Endodermal cell (in vitro differentiated cells): ENCODE data around the gene IL1RAP. TPM values are rescaled to one million over a fixed set of nuclear protein-coding genes. Genes with fewer than 3 reads are reported as not detected.

Experiments
- DNase-seq: peaks from one replicate; pipeline ENCODE4 v3.0.0-alpha.2; 2017
- H3K27ac ChIP-seq: 2 replicates; pipeline ENCODE4 v1.5.1; 2013; ENCODE audit warnings: mild to moderate bottlenecking, low read depth, low read length, moderate library complexity
- H3K27me3 ChIP-seq: 2 replicates; pipeline ENCODE4 v1.6.1; 2013; ENCODE audit warnings: mild to moderate bottlenecking, low read length, moderate library complexity; ENCODE audit not compliant: insufficient read depth, control insufficient read depth, poor library complexity, severe bottlenecking
- H3K36me3 ChIP-seq: 2 replicates; pipeline ENCODE4 v1.7.0; 2013; ENCODE audit warnings: mild to moderate bottlenecking, low read length, moderate library complexity; ENCODE audit not compliant: control insufficient read depth, insufficient read depth
- H3K4me1 ChIP-seq: one replicate; pipeline ENCODE4 v1.7.0; 2013; ENCODE audit warnings: low read length; ENCODE audit not compliant: control insufficient read depth, insufficient read depth
- H3K4me3 ChIP-seq: 2 replicates; pipeline ENCODE4 v1.5.1; 2013; ENCODE audit warnings: mild to moderate bottlenecking, low read length, moderate library complexity
- H3K9ac ChIP-seq: 2 replicates; pipeline ENCODE4 v1.6.1; 2013; ENCODE audit warnings: mild to moderate bottlenecking, low read length, moderate library complexity; ENCODE audit not compliant: poor library complexity, severe bottlenecking; ENCODE audit errors: extremely low read depth
- H3K9me3 ChIP-seq: 2 replicates; pipeline ENCODE4 v1.6.1; 2013; ENCODE audit warnings: mild to moderate bottlenecking, low read length, moderate library complexity; ENCODE audit not compliant: control insufficient read depth
- H3K27ac Mint-ChIP-seq: 2 replicates; pipeline ENCODE4 v1.8.0; 2020; ENCODE audit warnings: mixed read lengths
- H3K27me3 Mint-ChIP-seq: 2 replicates; pipeline ENCODE4 v1.8.0; 2021; ENCODE audit warnings: mild to moderate bottlenecking, mixed read lengths; ENCODE audit not compliant: insufficient read depth
- H3K36me3 Mint-ChIP-seq: 2 replicates; pipeline ENCODE4 v1.8.0; 2020; ENCODE audit warnings: low read depth, mixed read lengths
- H3K4me1 Mint-ChIP-seq: 2 replicates; pipeline ENCODE4 v1.8.0; 2020; ENCODE audit warnings: mixed read lengths
- H3K4me3 Mint-ChIP-seq: 2 replicates; pipeline ENCODE4 v1.8.0; 2020; ENCODE audit warnings: mild to moderate bottlenecking, moderate library complexity, mixed read lengths
- H3K9me3 Mint-ChIP-seq: 2 replicates; pipeline ENCODE4 v1.8.0; 2020; ENCODE audit warnings: mild to moderate bottlenecking, mixed read lengths
- WGBS, 2 experiments: methylation state at CpG; one replicate each; pipeline versions ENCODE4 v1.1.5 to v1.1.7; 2013; ENCODE audit warnings: missing lambda C conversion rate in 2 of 2, mixed read lengths in 1 of 2; ENCODE audit not compliant: insufficient coverage in 1 of 2, insufficient read length in 1 of 2; 5-methylcytosine and 5-hydroxymethylcytosine counted together
- total RNA-seq, 2 donors: library from RNA; stranded (reverse); fragmentation: NEBNext Ultra II Directional in 1 of 2; extraction: Animal tissue kit (Norgen Biotek cat#: 25700) in 1 of 2; gene quantifications; 2 replicates in 1 of 2; 3 replicates in 1 of 2; pipeline ENCODE4 v1.2.1, GENCODE V29; 2021
- TF ChIP-seq, protein P1 (sequence below): fragments of 200-600 bp; sonication (generic); conservative IDR thresholded peaks from 2 replicates; pipeline ENCODE4 v1.5.0; 2021; ENCODE audit warnings: antibody characterized with exemption, mild to moderate bottlenecking

IL1RAP gene
- total RNA-seq, 2 donors from 2014 or later, result 2.6 to 6.0 TPM

DNA sequence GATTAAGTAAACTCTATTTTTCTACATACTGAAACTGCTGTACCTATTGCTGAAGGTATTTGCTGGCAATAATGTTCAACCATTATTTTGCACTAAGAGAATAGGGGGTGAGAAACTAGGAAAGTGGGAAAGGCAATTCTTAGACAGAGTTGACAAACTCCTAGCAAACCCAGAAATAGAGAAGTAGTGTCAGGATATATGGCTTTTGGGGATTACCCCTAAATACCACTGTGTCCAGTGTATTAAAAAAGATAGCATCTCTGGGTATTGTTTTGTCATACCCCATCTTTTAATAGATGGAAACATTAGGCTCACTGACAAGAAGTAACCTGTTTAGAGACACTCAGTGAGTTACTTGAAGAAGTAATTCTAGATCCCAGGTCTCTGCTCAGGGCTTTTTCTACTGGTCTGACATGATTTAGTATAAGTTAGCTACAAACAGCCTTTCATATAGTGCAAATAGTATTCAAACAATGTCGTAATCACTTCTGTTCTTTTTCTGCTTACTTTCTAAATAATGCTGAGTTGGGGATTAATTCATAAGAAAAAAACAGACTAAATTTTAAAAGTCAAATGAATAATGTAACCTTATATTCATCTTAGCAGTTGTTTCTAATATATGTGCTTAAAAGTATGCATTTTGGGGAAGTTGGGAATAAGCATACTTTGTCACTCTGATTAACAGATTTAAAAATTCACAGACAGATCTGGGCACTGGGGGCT lies 107.2 kb downstream of the IL1RAP start:
- Histone ChIP-seq H3K9ac (no peak overlapping the region), H3K36me3 (no peaks in the 10 kb centered on the region), H3K4me3 (no peak overlapping the region), H3K27me3 (no peaks in the 10 kb centered on the region), H3K4me1 (no peaks in the 10 kb centered on the region), H3K27ac (no peak overlapping the region), H3K9me3 (no peaks in the 10 kb centered on the region)
- Mint-ChIP-seq H3K9me3 (no peaks in the 10 kb centered on the region), H3K27ac (no peak overlapping the region), H3K27me3 (no peaks in the 10 kb centered on the region), H3K4me3 (no peak overlapping the region), H3K4me1 (peaks cover 1% of the 10 kb centered on the region), H3K36me3 (no peaks in the 10 kb centered on the region)
- whole genome bisulfite sequencing, 2 experiments, result no CpG with 5 or more reads among the region's 1 CpG
- no peak for DNase-seq
- TF ChIP-seq, protein P1, sequence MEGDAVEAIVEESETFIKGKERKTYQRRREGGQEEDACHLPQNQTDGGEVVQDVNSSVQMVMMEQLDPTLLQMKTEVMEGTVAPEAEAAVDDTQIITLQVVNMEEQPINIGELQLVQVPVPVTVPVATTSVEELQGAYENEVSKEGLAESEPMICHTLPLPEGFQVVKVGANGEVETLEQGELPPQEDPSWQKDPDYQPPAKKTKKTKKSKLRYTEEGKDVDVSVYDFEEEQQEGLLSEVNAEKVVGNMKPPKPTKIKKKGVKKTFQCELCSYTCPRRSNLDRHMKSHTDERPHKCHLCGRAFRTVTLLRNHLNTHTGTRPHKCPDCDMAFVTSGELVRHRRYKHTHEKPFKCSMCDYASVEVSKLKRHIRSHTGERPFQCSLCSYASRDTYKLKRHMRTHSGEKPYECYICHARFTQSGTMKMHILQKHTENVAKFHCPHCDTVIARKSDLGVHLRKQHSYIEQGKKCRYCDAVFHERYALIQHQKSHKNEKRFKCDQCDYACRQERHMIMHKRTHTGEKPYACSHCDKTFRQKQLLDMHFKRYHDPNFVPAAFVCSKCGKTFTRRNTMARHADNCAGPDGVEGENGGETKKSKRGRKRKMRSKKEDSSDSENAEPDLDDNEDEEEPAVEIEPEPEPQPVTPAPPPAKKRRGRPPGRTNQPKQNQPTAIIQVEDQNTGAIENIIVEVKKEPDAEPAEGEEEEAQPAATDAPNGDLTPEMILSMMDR, result no peak

DNA sequence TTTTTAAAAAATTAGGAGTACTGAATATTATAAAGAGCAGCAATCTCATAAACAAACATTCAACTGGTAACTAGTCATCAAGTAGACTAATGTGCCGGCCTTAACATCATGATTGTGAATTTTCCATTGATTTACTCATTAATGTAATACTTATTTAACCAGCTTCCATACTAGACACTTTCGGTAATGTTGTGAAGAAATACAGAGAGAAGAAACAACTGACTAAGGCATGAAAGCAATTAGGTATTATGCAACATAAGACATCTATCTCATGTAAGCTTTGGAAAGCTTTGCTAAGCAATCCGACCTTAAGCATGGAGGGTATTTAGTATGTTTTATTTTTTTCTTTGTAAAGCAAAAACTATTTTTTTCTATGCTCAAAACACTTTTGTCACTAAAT lies 108.0 kb downstream of the IL1RAP start:
- no peak overlapping the region for H3K9ac ChIP-seq
- no peaks in the 10 kb centered on the region for H3K4me1 ChIP-seq
- no peak for DNase-seq
- H3K9me3 ChIP-seq, result no peaks in the 10 kb centered on the region
- TF ChIP-seq, protein P1, result no peak
- WGBS, 2 experiments, result 94% methylated on average over 3 of the region's 3 CpGs; no CpG with 5 or more reads in 1 of the 2 experiments
- Mint-ChIP-seq H3K4me1 (peaks cover 1% of the 10 kb centered on the region), H3K27me3 (no peaks in the 10 kb centered on the region), H3K9me3 (no peaks in the 10 kb centered on the region), H3K4me3 (no peak overlapping the region), H3K27ac (no peak overlapping the region), H3K36me3 (no peaks in the 10 kb centered on the region)
- no peak overlapping the region for H3K27ac ChIP-seq
- no peaks in the 10 kb centered on the region for H3K27me3 ChIP-seq
- no peaks in the 10 kb centered on the region for H3K36me3 ChIP-seq
- H3K4me3 ChIP-seq, result no peak overlapping the region

DNA sequence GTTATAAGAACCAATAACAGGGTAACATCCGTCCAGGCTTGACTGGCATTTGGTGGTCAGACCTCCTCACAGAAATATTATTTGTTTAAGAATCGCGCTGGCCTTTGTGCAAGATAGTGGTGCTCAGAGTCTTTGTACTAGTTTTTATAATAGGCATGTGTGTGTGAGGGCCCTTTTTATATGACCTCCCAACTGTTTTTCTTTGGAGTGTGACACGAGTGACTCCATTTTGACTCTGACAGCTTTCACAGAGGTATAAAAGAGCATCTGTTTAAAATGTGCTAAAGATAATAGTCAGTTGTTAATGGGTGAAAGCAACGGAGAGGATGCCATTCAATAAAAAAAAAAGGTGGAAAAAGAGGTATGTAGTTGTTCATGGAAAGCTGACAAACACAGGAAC lies 110.4 kb downstream of the IL1RAP start:
- 54 to 58% methylated on average over 5 of the region's 5 CpGs for WGBS, 2 experiments
- no peaks in the 10 kb centered on the region for H3K9me3 ChIP-seq
- no peaks in the 10 kb centered on the region for H3K27me3 Mint-ChIP-seq
- H3K27me3 ChIP-seq, result no peaks in the 10 kb centered on the region
- H3K27ac Mint-ChIP-seq, result no peak overlapping the region
- TF ChIP-seq, protein P1, result no peak
- H3K4me1 Mint-ChIP-seq, result peaks cover 1% of the 10 kb centered on the region
- H3K9me3 Mint-ChIP-seq, result no peaks in the 10 kb centered on the region
- H3K36me3 ChIP-seq, result no peaks in the 10 kb centered on the region
- no peaks in the 10 kb centered on the region for H3K36me3 Mint-ChIP-seq
- no peak overlapping the region for H3K9ac ChIP-seq
- DNase-seq, result no peak
- H3K4me3 Mint-ChIP-seq, result no peak overlapping the region
- no peak overlapping the region for H3K4me3 ChIP-seq
- H3K27ac ChIP-seq, result no peak overlapping the region
- no peaks in the 10 kb centered on the region for H3K4me1 ChIP-seq
